LHCN-M2 (cell line): ENCODE results near the gene LYPD6. TPM values are rescaled to one million over a fixed set of nuclear protein-coding genes. Genes with fewer than 3 reads are reported as not detected.

Experiments
- DNase-seq: peaks from one replicate; pipeline ENCODE4 v3.0.0-alpha.2; 2012; ENCODE audit warnings: low read depth
- total RNA-seq: library from RNA; depleted of rRNA; stranded (reverse); fragments of >200 nt; gene quantifications from 2 replicates; pipeline ENCODE4 v1.2.3, GENCODE V29; 2014

Gene LYPD6
- total RNA-seq, 1 experiment from 2014 or later: 16.6 TPM

- DNase-seq: no peak
Observed at GRCh38 chr2:149507974-149508373, 177.6 kb downstream of the LYPD6 start.

- DNase-seq: no peak
Observed at GRCh38 chr2:149513461-149513860, 183.1 kb downstream of the LYPD6 start.
